ENCODE results near the gene FKBP4. TPM values are rescaled to one million over a fixed set of nuclear protein-coding genes. Genes with fewer than 3 reads are reported as not detected.

The FKBP4 gene
- total RNA-seq, 1 experiment from 2014 or later: 226 TPM

DNA sequence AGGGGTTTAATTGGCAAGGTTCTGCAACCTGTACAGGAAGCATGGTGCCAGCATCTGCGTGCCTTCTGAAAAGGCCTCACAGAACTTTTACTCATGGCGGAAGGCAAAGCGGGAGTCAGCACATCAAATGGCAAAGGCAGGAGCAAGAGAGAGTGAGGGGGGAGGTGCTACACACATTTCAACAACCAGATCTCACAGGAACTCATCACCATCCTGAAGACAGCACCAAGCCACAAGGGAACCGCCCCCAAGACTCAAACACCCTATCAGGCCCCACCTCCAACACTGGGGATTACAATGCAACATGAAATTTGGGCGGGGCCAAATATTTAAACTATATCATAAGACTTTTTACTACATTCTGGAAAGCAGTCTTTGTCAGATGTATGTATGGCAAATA is 38.0 kb upstream of the FKBP4 start:
- H3K4me3 ChIP-seq: no peak overlapping the region
- no peak for DNase-seq

GRCh38 chr12:2759733-2760132 is 35.0 kb upstream of the FKBP4 start:
- Histone ChIP-seq H3K4me2 (no peak overlapping the region), H3K27me3 (ENCODE audit: insufficient read depth, low read depth) (peaks cover 99% of the 10 kb centered on the region)
- CTCF ChIA-PET: no interaction called here

More for the DNA sequence above, 38.0 kb upstream of the FKBP4 start:
- no peak overlapping the region for H3K4me2 ChIP-seq
- no peak for TF ChIP-seq EZH2 (IDR thresholded peaks at IDR 0.05; ENCODE audit: low read depth)
- no peaks in the 10 kb centered on the region for H3K9me2 ChIP-seq (ENCODE audit: insufficient read depth)
- peaks cover 94% of the 10 kb centered on the region for H3K27me3 ChIP-seq (ENCODE audit: insufficient read depth, low read depth)
- H2AFZ ChIP-seq: no peak overlapping the region
- ChIA-PET POLR2A (ENCODE audit: unreplicated experiment) (no interaction called here), CTCF (no interaction called here)
- H3F3A ChIP-seq (ENCODE audit: insufficient read depth, low read depth): no peaks in the 10 kb centered on the region
- H3K79me2 ChIP-seq (ENCODE audit: low read depth): no peaks in the 10 kb centered on the region
- no peaks in the 10 kb centered on the region for H3K4me1 ChIP-seq (replicated peaks; ENCODE audit: insufficient read depth)
- intact Hi-C loops (cut with micrococcal nuclease; ENCODE audit: unreplicated experiment): no loop called here
- BruUV-seq (replicated peaks): no TSS peak
- H3K9me3 ChIP-seq (ENCODE audit: insufficient read depth, low read depth): no peaks in the 10 kb centered on the region
- no peaks in the 10 kb centered on the region for H3K36me3 ChIP-seq (ENCODE audit: low read depth)
- H4K20me1 ChIP-seq (ENCODE audit: insufficient read depth): no peaks in the 10 kb centered on the region
- H3K27ac ChIP-seq: no peak overlapping the region

GRCh38 chr12:2764398-2764797 is 30.4 kb upstream of the FKBP4 start:
- intact Hi-C loops (cut with micrococcal nuclease; ENCODE audit: unreplicated experiment): no loop called here
- Histone ChIP-seq H3K4me1 (replicated peaks; ENCODE audit: insufficient read depth) (peaks cover 2% of the 10 kb centered on the region), H3K4me2 (no peak overlapping the region), H3K27ac (no peak overlapping the region), H3F3A (ENCODE audit: insufficient read depth, low read depth) (no peaks in the 10 kb centered on the region), H3K79me2 (ENCODE audit: low read depth) (no peaks in the 10 kb centered on the region), H3K4me3 (no peak overlapping the region), H2AFZ (no peak overlapping the region), H3K9me3 (ENCODE audit: insufficient read depth, low read depth) (no peaks in the 10 kb centered on the region), H3K36me3 (ENCODE audit: low read depth) (no peaks in the 10 kb centered on the region), H4K20me1 (ENCODE audit: insufficient read depth) (no peaks in the 10 kb centered on the region), H3K9me2 (ENCODE audit: insufficient read depth) (no peaks in the 10 kb centered on the region), H3K27me3 (ENCODE audit: insufficient read depth, low read depth) (peaks cover 87% of the 10 kb centered on the region)
- CTCF ChIA-PET: interaction anchor here (0.7 kb wide), 1 partner anchor 122 kb away, joined by 6 read pairs; no protein-coding TSS in a partner anchor
- DNase-seq: no peak
- BruUV-seq (replicated peaks): no TSS peak
- TF ChIP-seq EZH2 (IDR thresholded peaks at IDR 0.05; ENCODE audit: low read depth): no peak
- TF ChIP-seq, protein P1, sequence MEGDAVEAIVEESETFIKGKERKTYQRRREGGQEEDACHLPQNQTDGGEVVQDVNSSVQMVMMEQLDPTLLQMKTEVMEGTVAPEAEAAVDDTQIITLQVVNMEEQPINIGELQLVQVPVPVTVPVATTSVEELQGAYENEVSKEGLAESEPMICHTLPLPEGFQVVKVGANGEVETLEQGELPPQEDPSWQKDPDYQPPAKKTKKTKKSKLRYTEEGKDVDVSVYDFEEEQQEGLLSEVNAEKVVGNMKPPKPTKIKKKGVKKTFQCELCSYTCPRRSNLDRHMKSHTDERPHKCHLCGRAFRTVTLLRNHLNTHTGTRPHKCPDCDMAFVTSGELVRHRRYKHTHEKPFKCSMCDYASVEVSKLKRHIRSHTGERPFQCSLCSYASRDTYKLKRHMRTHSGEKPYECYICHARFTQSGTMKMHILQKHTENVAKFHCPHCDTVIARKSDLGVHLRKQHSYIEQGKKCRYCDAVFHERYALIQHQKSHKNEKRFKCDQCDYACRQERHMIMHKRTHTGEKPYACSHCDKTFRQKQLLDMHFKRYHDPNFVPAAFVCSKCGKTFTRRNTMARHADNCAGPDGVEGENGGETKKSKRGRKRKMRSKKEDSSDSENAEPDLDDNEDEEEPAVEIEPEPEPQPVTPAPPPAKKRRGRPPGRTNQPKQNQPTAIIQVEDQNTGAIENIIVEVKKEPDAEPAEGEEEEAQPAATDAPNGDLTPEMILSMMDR (conservative IDR thresholded peaks at IDR 0.05): no peak
- POLR2A ChIA-PET (ENCODE audit: unreplicated experiment): no interaction called here

More at GRCh38 chr12:2759733-2760132, 35.0 kb upstream of the FKBP4 start:
- H3K36me3 ChIP-seq (ENCODE audit: low read depth): no peaks in the 10 kb centered on the region
- H4K20me1 ChIP-seq (ENCODE audit: insufficient read depth): no peaks in the 10 kb centered on the region
- H3K9me2 ChIP-seq (ENCODE audit: insufficient read depth): no peaks in the 10 kb centered on the region
- TF ChIP-seq, protein P1 (conservative IDR thresholded peaks at IDR 0.05): no peak
- no peak for TF ChIP-seq EZH2 (IDR thresholded peaks at IDR 0.05; ENCODE audit: low read depth)
- H3K4me3 ChIP-seq: no peak overlapping the region
- H3F3A ChIP-seq (ENCODE audit: insufficient read depth, low read depth): no peaks in the 10 kb centered on the region
- no peak overlapping the region for H3K27ac ChIP-seq
- H3K9me3 ChIP-seq (ENCODE audit: insufficient read depth, low read depth): no peaks in the 10 kb centered on the region
- POLR2A ChIA-PET (ENCODE audit: unreplicated experiment): no interaction called here
- no peak overlapping the region for H2AFZ ChIP-seq
- H3K79me2 ChIP-seq (ENCODE audit: low read depth): no peaks in the 10 kb centered on the region
- DNase-seq: no peak
- H3K4me1 ChIP-seq (replicated peaks; ENCODE audit: insufficient read depth): no peaks in the 10 kb centered on the region
- intact Hi-C loops (cut with micrococcal nuclease; ENCODE audit: unreplicated experiment): no loop called here
- BruUV-seq (replicated peaks): no TSS peak

DNA sequence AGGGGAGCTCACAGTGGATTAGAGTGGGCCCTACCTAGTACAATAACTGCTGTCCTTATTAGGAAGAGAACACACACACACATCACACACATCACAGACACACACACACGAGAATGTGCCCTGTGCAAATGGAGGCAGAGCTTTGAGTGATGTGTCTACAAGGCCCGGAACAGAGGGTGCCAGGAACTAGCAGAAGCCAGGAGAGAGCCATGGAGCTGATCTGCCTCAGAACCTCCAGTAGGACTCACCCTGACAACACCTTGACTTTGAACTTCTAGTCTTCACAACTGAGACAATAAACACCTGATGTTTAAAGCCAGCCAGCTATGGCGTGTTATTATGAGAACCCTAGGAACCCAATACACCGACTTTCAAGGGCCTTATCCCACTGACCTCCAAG is 29.7 kb upstream of the FKBP4 start:
- TF ChIP-seq EZH2 (IDR thresholded peaks at IDR 0.05; ENCODE audit: low read depth): no peak
- TF ChIP-seq, protein P1 (conservative IDR thresholded peaks at IDR 0.05): no peak
- Histone ChIP-seq H3K4me2 (no peak overlapping the region), H3K4me1 (replicated peaks; ENCODE audit: insufficient read depth) (peaks cover 9% of the 10 kb centered on the region), H3K27me3 (ENCODE audit: insufficient read depth, low read depth) (peaks cover 80% of the 10 kb centered on the region), H3F3A (ENCODE audit: insufficient read depth, low read depth) (no peaks in the 10 kb centered on the region), H4K20me1 (ENCODE audit: insufficient read depth) (no peaks in the 10 kb centered on the region), H3K4me3 (no peak overlapping the region), H3K9me3 (ENCODE audit: insufficient read depth, low read depth) (no peaks in the 10 kb centered on the region), H3K79me2 (ENCODE audit: low read depth) (no peaks in the 10 kb centered on the region), H3K27ac (no peak overlapping the region), H3K36me3 (ENCODE audit: low read depth) (no peaks in the 10 kb centered on the region), H3K9me2 (ENCODE audit: insufficient read depth) (no peaks in the 10 kb centered on the region), H2AFZ (no peak overlapping the region)
- POLR2A ChIA-PET (ENCODE audit: unreplicated experiment): no interaction called here
- no TSS peak for BruUV-seq (replicated peaks)
- CTCF ChIA-PET: interaction anchor here (0.7 kb wide), 1 partner anchor 122 kb away, joined by 6 read pairs; no protein-coding TSS in a partner anchor
- no peak for DNase-seq
- intact Hi-C loops (cut with micrococcal nuclease; ENCODE audit: unreplicated experiment): no loop called here

All from PC-9 (cell line).